ENCODE data around the gene MAN2B1. TPM values are rescaled to one million over a fixed set of nuclear protein-coding genes. Genes with fewer than 3 reads are reported as not detected.

The MAN2B1 gene
- total and polyA plus RNA-seq, 2 of the 13 experiments (the other 11 are each of a cell fraction or from before 2014, with no cell fraction given): 23.6 to 23.8 TPM

DNA sequence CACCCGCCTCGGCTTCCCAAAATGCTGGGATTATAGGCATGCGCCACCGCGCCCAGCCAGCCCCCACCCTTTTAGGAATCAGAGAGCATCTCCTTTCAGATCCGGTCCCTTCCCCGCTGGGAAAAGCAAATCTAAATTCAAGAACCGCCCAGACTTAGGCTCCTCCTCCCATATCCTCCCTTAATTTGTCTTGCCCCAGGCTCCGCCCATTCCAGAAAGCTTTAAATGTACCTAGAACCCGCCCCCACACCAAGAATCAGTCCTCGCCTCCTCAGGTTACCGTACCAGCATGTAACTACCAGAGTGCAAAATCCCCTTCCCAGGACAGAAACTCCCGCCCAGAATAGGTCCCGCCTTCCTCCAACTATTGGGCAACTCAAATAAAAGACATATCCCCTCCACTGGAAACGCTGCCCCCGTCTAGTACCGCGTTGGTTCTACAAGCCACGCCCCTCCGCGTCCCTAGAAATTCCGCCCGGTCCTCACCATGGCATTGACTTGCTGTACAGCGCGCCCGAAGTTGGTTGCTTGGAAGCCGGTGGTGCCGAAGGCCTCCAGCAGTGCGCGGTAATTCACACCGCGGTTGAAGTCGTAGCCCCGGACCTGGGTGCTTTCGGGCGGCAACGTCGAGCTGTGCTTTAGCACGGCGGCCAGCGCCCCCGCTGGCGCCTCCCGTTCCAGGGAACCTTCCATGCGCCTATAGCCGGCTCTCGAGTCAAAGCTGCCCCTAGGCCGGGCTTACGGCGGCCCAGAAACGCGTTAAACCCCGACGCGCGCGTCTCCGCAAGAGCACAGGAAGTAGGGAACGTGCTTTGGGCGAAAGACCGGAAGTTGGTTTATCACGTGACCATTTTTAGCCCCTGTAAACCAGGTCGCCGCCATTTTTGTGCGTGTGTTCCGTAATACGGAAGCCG is 14.8 kb upstream of the MAN2B1 start, which contains the start of gene DHPS (continued):
- TF ChIP-seq, protein P1, sequence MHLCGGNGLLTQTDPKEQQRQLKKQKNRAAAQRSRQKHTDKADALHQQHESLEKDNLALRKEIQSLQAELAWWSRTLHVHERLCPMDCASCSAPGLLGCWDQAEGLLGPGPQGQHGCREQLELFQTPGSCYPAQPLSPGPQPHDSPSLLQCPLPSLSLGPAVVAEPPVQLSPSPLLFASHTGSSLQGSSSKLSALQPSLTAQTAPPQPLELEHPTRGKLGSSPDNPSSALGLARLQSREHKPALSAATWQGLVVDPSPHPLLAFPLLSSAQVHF (CRISPR knock-in tag; IDR thresholded peaks at IDR 0.05): no peak
- TF ChIP-seq SALL1 (CRISPR knock-in tag; IDR thresholded peaks at IDR 0.05) (no peak; the same call in none of the 2 replicates), NFYC (CRISPR knock-in tag; IDR thresholded peaks at IDR 0.05) (peak; percentile 63), REST (IDR thresholded peaks at IDR 0.05; ENCODE audit: borderline replicate concordance in 1 of 2, low read depth in 1 of 2, low read length in 2 of 2) (no peak), ZFX (CRISPR knock-in tag; IDR thresholded peaks at IDR 0.05; ENCODE audit: low read depth) (peak; percentile 89), U2AF1 (optimal IDR thresholded peaks at IDR 0.05; ENCODE audit: low read depth, low read length) (peak; percentile 44), ZNF264 (CRISPR knock-in tag; IDR thresholded peaks at IDR 0.05) (peak; percentile 2; the same call in 1 of the 2 replicates), MBNL3 (CRISPR knock-in tag; conservative IDR thresholded peaks at IDR 0.05) (no peak), PAWR (CRISPR knock-in tag; IDR thresholded peaks at IDR 0.05; ENCODE audit: borderline replicate concordance) (peak; percentile 54; the same call in 1 of the 2 replicates), ZNF792 (CRISPR knock-in tag; IDR thresholded peaks at IDR 0.05) (peak; percentile 67; the same call in 1 of the 2 replicates), PLRG1 (conservative IDR thresholded peaks at IDR 0.05) (no peak), MED1 (CRISPR knock-in tag; IDR thresholded peaks at IDR 0.05) (no peak), MIXL1 (CRISPR knock-in tag; IDR thresholded peaks at IDR 0.05) (0 out of 2 replicates have a peak, but pooled peaks have one; percentile 30), ATF1 (CRISPR knock-in tag; IDR thresholded peaks at IDR 0.05) (peak; percentile 62; the same call in 1 of the 2 replicates)
- TF ChIP-seq, protein P2, sequence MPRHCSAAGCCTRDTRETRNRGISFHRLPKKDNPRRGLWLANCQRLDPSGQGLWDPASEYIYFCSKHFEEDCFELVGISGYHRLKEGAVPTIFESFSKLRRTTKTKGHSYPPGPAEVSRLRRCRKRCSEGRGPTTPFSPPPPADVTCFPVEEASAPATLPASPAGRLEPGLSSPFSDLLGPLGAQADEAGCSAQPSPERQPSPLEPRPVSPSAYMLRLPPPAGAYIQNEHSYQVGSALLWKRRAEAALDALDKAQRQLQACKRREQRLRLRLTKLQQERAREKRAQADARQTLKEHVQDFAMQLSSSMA (CRISPR knock-in tag; IDR thresholded peaks at IDR 0.05): no peak
- TF ChIP-seq, protein P3, sequence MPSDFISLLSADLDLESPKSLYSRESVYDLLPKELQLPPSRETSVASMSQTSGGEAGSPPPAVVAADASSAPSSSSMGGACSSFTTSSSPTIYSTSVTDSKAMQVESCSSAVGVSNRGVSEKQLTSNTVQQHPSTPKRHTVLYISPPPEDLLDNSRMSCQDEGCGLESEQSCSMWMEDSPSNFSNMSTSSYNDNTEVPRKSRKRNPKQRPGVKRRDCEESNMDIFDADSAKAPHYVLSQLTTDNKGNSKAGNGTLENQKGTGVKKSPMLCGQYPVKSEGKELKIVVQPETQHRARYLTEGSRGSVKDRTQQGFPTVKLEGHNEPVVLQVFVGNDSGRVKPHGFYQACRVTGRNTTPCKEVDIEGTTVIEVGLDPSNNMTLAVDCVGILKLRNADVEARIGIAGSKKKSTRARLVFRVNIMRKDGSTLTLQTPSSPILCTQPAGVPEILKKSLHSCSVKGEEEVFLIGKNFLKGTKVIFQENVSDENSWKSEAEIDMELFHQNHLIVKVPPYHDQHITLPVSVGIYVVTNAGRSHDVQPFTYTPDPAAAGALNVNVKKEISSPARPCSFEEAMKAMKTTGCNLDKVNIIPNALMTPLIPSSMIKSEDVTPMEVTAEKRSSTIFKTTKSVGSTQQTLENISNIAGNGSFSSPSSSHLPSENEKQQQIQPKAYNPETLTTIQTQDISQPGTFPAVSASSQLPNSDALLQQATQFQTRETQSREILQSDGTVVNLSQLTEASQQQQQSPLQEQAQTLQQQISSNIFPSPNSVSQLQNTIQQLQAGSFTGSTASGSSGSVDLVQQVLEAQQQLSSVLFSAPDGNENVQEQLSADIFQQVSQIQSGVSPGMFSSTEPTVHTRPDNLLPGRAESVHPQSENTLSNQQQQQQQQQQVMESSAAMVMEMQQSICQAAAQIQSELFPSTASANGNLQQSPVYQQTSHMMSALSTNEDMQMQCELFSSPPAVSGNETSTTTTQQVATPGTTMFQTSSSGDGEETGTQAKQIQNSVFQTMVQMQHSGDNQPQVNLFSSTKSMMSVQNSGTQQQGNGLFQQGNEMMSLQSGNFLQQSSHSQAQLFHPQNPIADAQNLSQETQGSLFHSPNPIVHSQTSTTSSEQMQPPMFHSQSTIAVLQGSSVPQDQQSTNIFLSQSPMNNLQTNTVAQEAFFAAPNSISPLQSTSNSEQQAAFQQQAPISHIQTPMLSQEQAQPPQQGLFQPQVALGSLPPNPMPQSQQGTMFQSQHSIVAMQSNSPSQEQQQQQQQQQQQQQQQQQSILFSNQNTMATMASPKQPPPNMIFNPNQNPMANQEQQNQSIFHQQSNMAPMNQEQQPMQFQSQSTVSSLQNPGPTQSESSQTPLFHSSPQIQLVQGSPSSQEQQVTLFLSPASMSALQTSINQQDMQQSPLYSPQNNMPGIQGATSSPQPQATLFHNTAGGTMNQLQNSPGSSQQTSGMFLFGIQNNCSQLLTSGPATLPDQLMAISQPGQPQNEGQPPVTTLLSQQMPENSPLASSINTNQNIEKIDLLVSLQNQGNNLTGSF (CRISPR knock-in tag; IDR thresholded peaks at IDR 0.05): 0 out of 2 replicates have a peak, but pooled peaks have one; percentile 37
- TF ChIP-seq, protein P4, sequence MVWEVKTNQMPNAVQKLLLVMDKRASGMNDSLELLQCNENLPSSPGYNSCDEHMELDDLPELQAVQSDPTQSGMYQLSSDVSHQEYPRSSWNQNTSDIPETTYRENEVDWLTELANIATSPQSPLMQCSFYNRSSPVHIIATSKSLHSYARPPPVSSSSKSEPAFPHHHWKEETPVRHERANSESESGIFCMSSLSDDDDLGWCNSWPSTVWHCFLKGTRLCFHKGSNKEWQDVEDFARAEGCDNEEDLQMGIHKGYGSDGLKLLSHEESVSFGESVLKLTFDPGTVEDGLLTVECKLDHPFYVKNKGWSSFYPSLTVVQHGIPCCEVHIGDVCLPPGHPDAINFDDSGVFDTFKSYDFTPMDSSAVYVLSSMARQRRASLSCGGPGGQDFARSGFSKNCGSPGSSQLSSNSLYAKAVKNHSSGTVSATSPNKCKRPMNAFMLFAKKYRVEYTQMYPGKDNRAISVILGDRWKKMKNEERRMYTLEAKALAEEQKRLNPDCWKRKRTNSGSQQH (CRISPR knock-in tag; IDR thresholded peaks at IDR 0.05; ENCODE audit: low read depth): 0 out of 2 replicates have a peak, but pooled peaks have one; percentile 29

Measured in HepG2 (cell line).